Suprapubic skin (tissue), 4 donors: ENCODE data around the gene TBC1D22A.

Experiments used
- CTCF ChIP-seq, 2 donors: fragments of 200-600 bp in 1 of 2; fragments of 450-650 bp in 1 of 2; sonication (generic) in 1 of 2; IDR thresholded peaks; one replicate each; pipeline ENCODE4 v1.5.1; 2016 to 2019; ENCODE audit warnings: antibody characterized with exemption in 2 of 2, mild to moderate bottlenecking in 1 of 2, moderate library complexity in 1 of 2
- EP300 ChIP-seq: sonication (generic); formaldehyde crosslinking; IDR thresholded peaks from one replicate; pipeline ENCODE4 v1.6.1; 2017; ENCODE audit warnings: antibody characterized with exemption
- POLR2AphosphoS5 ChIP-seq, 3 donors: sonication (generic); formaldehyde crosslinking; IDR thresholded peaks; one replicate each; pipeline ENCODE4 v1.6.1; 2017; ENCODE audit warnings: antibody characterized with exemption in 3 of 3

DNA sequence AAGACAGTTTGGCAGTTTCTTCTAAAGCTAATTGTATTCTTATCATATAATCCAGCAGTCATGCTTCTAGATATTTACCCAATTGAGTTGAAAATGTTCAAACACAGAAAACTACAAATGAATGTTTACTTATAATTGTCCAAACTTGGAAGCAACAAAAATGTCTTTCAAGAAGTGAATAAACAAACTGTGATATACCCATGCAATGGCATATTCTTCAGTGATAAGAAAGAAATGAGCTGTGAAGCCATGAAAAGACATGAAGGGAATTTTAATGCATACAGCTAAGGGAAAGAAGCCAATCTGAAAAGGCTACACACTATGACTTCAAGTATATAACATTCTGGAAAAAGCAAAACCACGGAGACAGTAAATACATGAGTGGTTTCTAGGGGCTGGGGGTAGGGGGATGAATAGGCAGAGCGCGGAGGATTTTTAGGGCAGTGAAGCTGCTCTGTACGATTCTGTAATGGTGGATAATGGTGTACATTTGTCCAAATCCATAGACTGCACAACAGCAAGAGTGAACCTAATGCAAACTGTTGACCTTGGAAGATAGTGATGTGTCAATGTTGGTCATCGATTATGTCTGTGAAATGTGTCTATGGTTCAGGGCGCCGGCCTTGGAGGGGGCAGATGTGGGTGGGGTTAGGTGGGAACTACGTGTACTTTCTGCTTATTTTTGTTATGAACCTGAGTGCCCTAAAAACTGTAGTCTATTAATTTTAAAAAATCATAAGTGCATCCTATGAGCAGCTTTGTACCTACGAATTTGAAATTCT, 424.9 kb downstream of the TBC1D22A start:
- no peak for TF ChIP-seq POLR2AphosphoS5 (IDR thresholded peaks at IDR 0.05)
- TF ChIP-seq CTCF (IDR thresholded peaks at IDR 0.05) = no peak
- TF ChIP-seq EP300 = no peak
